Ectodermal cell (in vitro differentiated cells): ENCODE data around the gene HNRNPA0.
"Not testable (repeated sequence)": the region's sequence is repeated elsewhere in the genome, so short reads cannot be mapped to it uniquely, and the experiment has no call there.

Experiments
- H3K27ac ChIP-seq: 2 replicates; pipeline ENCODE4 v1.7.0; 2013; ENCODE audit warnings: mild to moderate bottlenecking, low read depth, low read length; ENCODE audit not compliant: insufficient read depth, poor library complexity, severe bottlenecking
- H3K27me3 ChIP-seq: 2 replicates; pipeline ENCODE4 v1.7.0; 2013; ENCODE audit warnings: mild to moderate bottlenecking, low read length; ENCODE audit not compliant: insufficient read depth, control insufficient read depth, poor library complexity, severe bottlenecking
- H3K36me3 ChIP-seq: one replicate; pipeline ENCODE4 v1.7.0; 2013; ENCODE audit warnings: low read length; ENCODE audit not compliant: control insufficient read depth, insufficient read depth
- H3K4me1 ChIP-seq: one replicate; pipeline ENCODE4 v1.7.0; 2013; ENCODE audit warnings: low read length; ENCODE audit not compliant: control insufficient read depth, insufficient read depth
- H3K4me3 ChIP-seq: 2 replicates; pipeline ENCODE4 v1.7.0; 2013; ENCODE audit warnings: low read depth, low read length, control low read depth; ENCODE audit not compliant: insufficient read depth
- H3K9me3 ChIP-seq: 2 replicates; pipeline ENCODE4 v1.7.0; 2013; ENCODE audit warnings: mild to moderate bottlenecking, low read length, moderate library complexity; ENCODE audit not compliant: control insufficient read depth
- WGBS, 2 experiments: methylation state at CpG; one replicate each; pipeline ENCODE4 v1.1.7; 2013; ENCODE audit warnings: missing lambda C conversion rate in 2 of 2; 5-methylcytosine and 5-hydroxymethylcytosine counted together

Gene HNRNPA0

GRCh38 chr5:137782984-137783536 lies 28.9 kb upstream of the HNRNPA0 start:
- no peaks in the 10 kb centered on the region for H3K9me3 ChIP-seq

GRCh38 chr5:137782055-137782454 lies 27.9 kb upstream of the HNRNPA0 start:
- Histone ChIP-seq H3K27ac (no peak overlapping the region), H3K36me3 (no peaks in the 10 kb centered on the region), H3K9me3 (no peaks in the 10 kb centered on the region), H3K4me3 (no peak overlapping the region), H3K4me1 (no peaks in the 10 kb centered on the region), H3K27me3 (no peaks in the 10 kb centered on the region)
- 85 to 95% methylated on average over 2 of the region's 2 CpGs for WGBS, 2 experiments

More at GRCh38 chr5:137782984-137783536, 28.9 kb upstream of the HNRNPA0 start:
- H3K4me1 ChIP-seq: no peaks in the 10 kb centered on the region
- no peaks in the 10 kb centered on the region for H3K27me3 ChIP-seq
- no peaks in the 10 kb centered on the region for H3K36me3 ChIP-seq
- no peak overlapping the region for H3K27ac ChIP-seq
- H3K4me3 ChIP-seq: no peak overlapping the region
- WGBS, 2 experiments: 77 to 78% methylated on average over 4 of the region's 4 CpGs

GRCh38 chr5:137778772-137779564 lies 24.8 kb upstream of the HNRNPA0 start:
- Histone ChIP-seq H3K9me3 (no peaks in the 10 kb centered on the region), H3K4me1 (no peaks in the 10 kb centered on the region), H3K4me3 (no peak overlapping the region), H3K27ac (no peak overlapping the region), H3K27me3 (no peaks in the 10 kb centered on the region), H3K36me3 (no peaks in the 10 kb centered on the region)
- 100% methylated on average over 1 to 2 of the region's 2 CpGs for WGBS, 2 experiments

- WGBS, 2 experiments: 90 to 91% methylated on average over 5 of the region's 5 CpGs
- not testable (repeated sequence) for H3K36me3 ChIP-seq, H3K4me1 ChIP-seq, H3K27ac ChIP-seq, H3K27me3 ChIP-seq, H3K4me3 ChIP-seq, H3K9me3 ChIP-seq
Measured at GRCh38 chr5:137767937-137768336, 13.8 kb upstream of the HNRNPA0 start.

- Histone ChIP-seq H3K27me3 (no peaks in the 10 kb centered on the region), H3K27ac (no peak overlapping the region), H3K4me3 (no peak overlapping the region), H3K4me1 (no peaks in the 10 kb centered on the region), H3K36me3 (no peaks in the 10 kb centered on the region), H3K9me3 (no peaks in the 10 kb centered on the region)
- 88 to 95% methylated on average over 3 of the region's 3 CpGs for WGBS, 2 experiments
Measured at GRCh38 chr5:137761566-137761965, 7.4 kb upstream of the HNRNPA0 start.

GRCh38 chr5:137760719-137761516 lies 6.8 kb upstream of the HNRNPA0 start:
- no peaks in the 10 kb centered on the region for H3K9me3 ChIP-seq
- 94% methylated on average over 7 of the region's 7 CpGs for WGBS, 2 experiments
- H3K27ac ChIP-seq: no peak overlapping the region
- H3K27me3 ChIP-seq: no peaks in the 10 kb centered on the region
- no peaks in the 10 kb centered on the region for H3K4me1 ChIP-seq
- no peak overlapping the region for H3K4me3 ChIP-seq
- no peaks in the 10 kb centered on the region for H3K36me3 ChIP-seq

- Histone ChIP-seq H3K27ac (no peak overlapping the region), H3K36me3 (no peaks in the 10 kb centered on the region), H3K27me3 (no peaks in the 10 kb centered on the region), H3K4me3 (no peak overlapping the region), H3K4me1 (no peaks in the 10 kb centered on the region), H3K9me3 (no peaks in the 10 kb centered on the region)
- 94 to 98% methylated on average over 4 of the region's 4 CpGs for WGBS, 2 experiments
Measured at GRCh38 chr5:137760294-137760693, 6.1 kb upstream of the HNRNPA0 start.

- no peak overlapping the region for H3K27ac ChIP-seq
- H3K4me1 ChIP-seq: no peaks in the 10 kb centered on the region
- no peaks in the 10 kb centered on the region for H3K27me3 ChIP-seq
- no peaks in the 10 kb centered on the region for H3K9me3 ChIP-seq
- no peaks in the 10 kb centered on the region for H3K36me3 ChIP-seq
- H3K4me3 ChIP-seq: no peak overlapping the region
- WGBS, 2 experiments: 91 to 93% methylated on average over 6 of the region's 6 CpGs
Measured at GRCh38 chr5:137758715-137759306, 4.6 kb upstream of the HNRNPA0 start.

GRCh38 chr5:137758121-137758520 lies 4.0 kb upstream of the HNRNPA0 start:
- Histone ChIP-seq H3K9me3 (no peaks in the 10 kb centered on the region), H3K27me3 (no peaks in the 10 kb centered on the region), H3K4me3 (no peak overlapping the region), H3K36me3 (no peaks in the 10 kb centered on the region), H3K4me1 (no peaks in the 10 kb centered on the region), H3K27ac (no peak overlapping the region)
- WGBS, 2 experiments: 93 to 94% methylated on average over 4 of the region's 4 CpGs

GRCh38 chr5:137757634-137758033 lies 3.5 kb upstream of the HNRNPA0 start:
- Histone ChIP-seq H3K27me3 (no peaks in the 10 kb centered on the region), H3K4me1 (no peaks in the 10 kb centered on the region), H3K4me3 (no peak overlapping the region), H3K36me3 (no peaks in the 10 kb centered on the region), H3K27ac (no peak overlapping the region), H3K9me3 (no peaks in the 10 kb centered on the region)
- 92 to 96% methylated on average over 5 of the region's 5 CpGs for WGBS, 2 experiments
